ENCODE data around the gene TMEM30A. TPM values are rescaled to one million over a fixed set of nuclear protein-coding genes. Genes with fewer than 3 reads are reported as not detected.

The TMEM30A gene
- total RNA-seq, 2 experiments from 2014 or later: 18.2 to 32.1 TPM

DNA sequence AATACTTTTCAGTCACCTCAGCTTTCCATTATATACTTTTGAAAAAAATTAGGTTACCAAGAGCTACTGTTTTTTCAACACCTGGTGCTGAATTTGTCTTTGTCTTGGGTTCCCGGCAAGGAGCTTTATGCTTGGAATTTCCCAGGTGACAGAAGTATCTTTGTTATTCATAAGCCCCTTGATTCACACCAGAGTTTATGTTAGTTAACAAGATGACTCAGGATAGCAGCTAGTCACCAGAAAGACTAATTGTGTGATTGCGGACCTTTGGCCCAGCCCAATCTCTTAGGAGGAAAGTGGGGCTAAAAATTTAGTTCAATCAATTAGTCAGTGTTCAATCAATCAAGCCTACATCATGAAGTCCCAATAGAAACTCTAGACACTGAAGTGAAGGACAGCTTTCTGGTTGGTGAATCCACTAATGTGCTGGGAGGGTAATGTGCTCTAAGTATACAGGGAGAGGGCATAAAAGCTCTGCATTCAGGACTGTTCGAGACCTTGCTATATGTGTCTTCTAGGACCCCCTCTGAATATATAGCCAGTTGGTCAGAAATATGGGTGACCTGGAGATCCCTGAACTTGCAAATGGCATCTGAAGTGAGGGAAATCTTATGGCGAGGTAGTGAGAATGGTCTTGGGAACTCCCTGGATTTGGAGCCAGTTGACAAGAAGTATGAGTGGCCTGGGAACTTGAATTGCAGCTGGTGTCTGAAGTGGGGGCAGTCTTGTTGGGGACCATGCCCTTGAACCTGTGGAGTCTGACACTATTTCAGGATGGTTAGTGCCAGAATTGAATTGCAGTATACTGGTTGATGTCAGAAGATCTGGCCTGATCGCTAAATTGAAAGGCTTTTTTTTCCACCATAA lies 16.2 kb downstream of the TMEM30A start:
- no peak overlapping the region for H3K4me2 ChIP-seq (ENCODE audit: low read length)
- peaks cover 13% of the 10 kb centered on the region; the same call in 1 of the 2 replicates for H3K9me3 ChIP-seq (ENCODE audit: low read length)
- H3K4me3 ChIP-seq (ENCODE audit: low read depth, low read length, poor library complexity, severe bottlenecking): no peak overlapping the region
- no peak overlapping the region for H3K27ac ChIP-seq (ENCODE audit: low read depth, low read length, poor library complexity, severe bottlenecking)
- no peak for TF ChIP-seq CTCF (conservative IDR thresholded peaks at IDR 0.05; ENCODE audit: low read length)
- TF ChIP-seq EZH2phosphoT487 (IDR thresholded peaks at IDR 0.05; ENCODE audit: borderline replicate concordance, low read depth, low read length): no peak
- H3K36me3 ChIP-seq (ENCODE audit: insufficient read depth, low read length): peaks cover 53% of the 10 kb centered on the region
- peaks cover 8% of the 10 kb centered on the region for H3K4me1 ChIP-seq (ENCODE audit: insufficient read depth, low read length, poor library complexity, severe bottlenecking)
- ChIA-PET POLR2A (interaction anchor here (0.6 to 1.2 kb wide), 3 partner anchors 10 to 49 kb away, joined by 3 to 5 read pairs (median 3); no protein-coding TSS in a partner anchor), CTCF (ENCODE audit: unreplicated experiment) (no interaction called here)
- H2AFZ ChIP-seq (ENCODE audit: low read length): no peak overlapping the region
- H3K9me2 ChIP-seq (ENCODE audit: insufficient read depth, low read length): no peaks in the 10 kb centered on the region
- 0 out of 2 replicates have a peak, but pooled peaks cover 14% of the 10 kb centered on the region for H4K20me1 ChIP-seq (ENCODE audit: insufficient read depth, low read length)
- no TSS peak for BruUV-seq (replicated peaks)
- intact Hi-C loops (cut with micrococcal nuclease; ENCODE audit: unreplicated experiment): no loop called here
- DNase-seq (ENCODE audit: low spot score): no peak
- H3K79me2 ChIP-seq (ENCODE audit: insufficient read depth, low read depth, low read length): peaks cover 60% of the 10 kb centered on the region

- H3K79me2 ChIP-seq (ENCODE audit: insufficient read depth, low read depth, low read length): peaks cover 51% of the 10 kb centered on the region
- intact Hi-C loops (cut with micrococcal nuclease; ENCODE audit: unreplicated experiment): loop anchor here (2.0 kb wide), 1 partner anchor 259 kb away; no protein-coding TSS in a partner anchor
- BruUV-seq (replicated peaks): no TSS peak
- H3K9me3 ChIP-seq (ENCODE audit: low read length): peaks cover 5% of the 10 kb centered on the region; the same call in 1 of the 2 replicates
- H3K36me3 ChIP-seq (ENCODE audit: insufficient read depth, low read length): peaks cover 53% of the 10 kb centered on the region
- H3K9me2 ChIP-seq (ENCODE audit: insufficient read depth, low read length): no peaks in the 10 kb centered on the region
- H2AFZ ChIP-seq (ENCODE audit: low read length): no peak overlapping the region
- 0 out of 2 replicates have a peak, but pooled peaks cover 14% of the 10 kb centered on the region for H4K20me1 ChIP-seq (ENCODE audit: insufficient read depth, low read length)
- H3K4me2 ChIP-seq (ENCODE audit: low read length): no peak overlapping the region
- no peak for DNase-seq (ENCODE audit: low spot score)
- no peaks in the 10 kb centered on the region for H3K4me1 ChIP-seq (ENCODE audit: insufficient read depth, low read length, poor library complexity, severe bottlenecking)
- CTCF ChIA-PET (ENCODE audit: unreplicated experiment): no interaction called here
- no peak overlapping the region for H3K4me3 ChIP-seq (ENCODE audit: low read depth, low read length, poor library complexity, severe bottlenecking)
- H3K27ac ChIP-seq (ENCODE audit: low read depth, low read length, poor library complexity, severe bottlenecking): no peak overlapping the region
- TF ChIP-seq EZH2phosphoT487 (IDR thresholded peaks at IDR 0.05; ENCODE audit: borderline replicate concordance, low read depth, low read length) (no peak), CTCF (conservative IDR thresholded peaks at IDR 0.05; ENCODE audit: low read length) (no peak)
- POLR2A ChIA-PET: interaction anchor here (0.6 to 1.2 kb wide), 4 partner anchors 9 to 50 kb away, joined by 3 to 5 read pairs (median 3); no protein-coding TSS in a partner anchor
Measured at GRCh38 chr6:75267461-75267860, 17.1 kb downstream of the TMEM30A start.

Data from OCI-LY7 (cell line).